ENCODE measurements around the gene ABCC10. TPM values are rescaled to one million over a fixed set of nuclear protein-coding genes. Genes with fewer than 3 reads are reported as not detected.

Gene ABCC10
- polyA plus RNA-seq, 3 donors = 7.6 to 32.8 (median 10.2) TPM

- no peaks in the 10 kb centered on the region for H3K27me3 ChIP-seq (ENCODE audit: control insufficient read depth in 2 of 2, insufficient read depth in 2 of 2, low read length in 2 of 2)
- DNase-seq = no peak
- WGBS (ENCODE audit: insufficient coverage) = 100% methylated on average over 3 of the region's 5 CpGs
- no peak overlapping the region for H3K4me3 ChIP-seq (replicated peaks in 1 of 3; ENCODE audit: low read depth in 2 of 3, low read length in 3 of 3)
- no peak for TF ChIP-seq CTCF (IDR thresholded peaks at IDR 0.05)
- no peaks in the 10 kb centered on the region for H3K9me3 ChIP-seq (replicated peaks in 1 of 2; ENCODE audit: control insufficient read depth in 1 of 2, insufficient read depth in 1 of 2, low read length in 2 of 2)
- Mint-ChIP-seq H3K4me3 (no peak overlapping the region), H3K27me3 (ENCODE audit: low read depth in 3 of 3) (peaks cover 0 to 2% (median 0%) of the 10 kb centered on the region in 3 donors), H3K4me1 (peaks cover 3% of the 10 kb centered on the region), H3K36me3 (peaks cover 50 to 87% of the 10 kb centered on the region in 2 donors), H3K9me3 (no peaks in the 10 kb centered on the region), H3K27ac (peak overlapping the region in 3 of 7 donors; percentile 5 to 63 (median 32))
- intact Hi-C loops (cut with micrococcal nuclease) = no loop called here
- no peak overlapping the region for H2AFZ ChIP-seq (ENCODE audit: insufficient read depth, low read depth, low read length, poor library complexity, severe bottlenecking)
- peaks cover 13% of the 10 kb centered on the region for H4K20me1 ChIP-seq (ENCODE audit: insufficient read depth, low read length)
- H3K27ac ChIP-seq (ENCODE audit: low read depth in 1 of 2, low read length in 2 of 2) = no peak overlapping the region
- H3K4me1 ChIP-seq (ENCODE audit: control insufficient read depth in 1 of 2, insufficient read depth in 2 of 2, low read length in 2 of 2) = no peaks in the 10 kb centered on the region
- H3K36me3 ChIP-seq (replicated peaks in 1 of 2; ENCODE audit: control insufficient read depth in 1 of 2, insufficient read depth in 2 of 2, low read length in 2 of 2) = peaks cover 67 to 97% of the 10 kb centered on the region in 2 donors
- H3K79me2 ChIP-seq (ENCODE audit: insufficient read depth, low read length) = no peaks in the 10 kb centered on the region
- H3K9ac ChIP-seq (ENCODE audit: insufficient read depth, low read length, poor library complexity, severe bottlenecking) = no peak overlapping the region
- H3K4me2 ChIP-seq (replicated peaks; ENCODE audit: extremely low read depth, low read length, poor library complexity, severe bottlenecking) = no peak overlapping the region
These were observed 9.4 kb downstream of the ABCC10 start for GRCh38 chr6:43436577-43437282.

- Mint-ChIP-seq H3K27me3 (ENCODE audit: low read depth in 3 of 3) (peaks cover 0 to 2% (median 0%) of the 10 kb centered on the region in 3 donors), H3K4me1 (peaks cover 3% of the 10 kb centered on the region), H3K27ac (peak overlapping the region in 2 of 7 donors; percentile 31 to 42), H3K4me3 (no peak overlapping the region), H3K36me3 (peaks cover 50 to 87% of the 10 kb centered on the region in 2 donors), H3K9me3 (no peaks in the 10 kb centered on the region)
- intact Hi-C loops (cut with micrococcal nuclease) = no loop called here
- Histone ChIP-seq H4K20me1 (ENCODE audit: insufficient read depth, low read length) (peaks cover 12% of the 10 kb centered on the region), H3K27ac (ENCODE audit: low read depth in 1 of 2, low read length in 2 of 2) (no peak overlapping the region), H3K4me2 (replicated peaks; ENCODE audit: extremely low read depth, low read length, poor library complexity, severe bottlenecking) (no peak overlapping the region), H3K79me2 (ENCODE audit: insufficient read depth, low read length) (no peaks in the 10 kb centered on the region), H3K4me3 (replicated peaks in 1 of 3; ENCODE audit: low read depth in 2 of 3, low read length in 3 of 3) (no peak overlapping the region), H2AFZ (ENCODE audit: insufficient read depth, low read depth, low read length, poor library complexity, severe bottlenecking) (no peak overlapping the region), H3K9ac (ENCODE audit: insufficient read depth, low read length, poor library complexity, severe bottlenecking) (no peak overlapping the region), H3K36me3 (replicated peaks in 1 of 2; ENCODE audit: control insufficient read depth in 1 of 2, insufficient read depth in 2 of 2, low read length in 2 of 2) (peaks cover 64 to 97% of the 10 kb centered on the region in 2 donors), H3K4me1 (ENCODE audit: control insufficient read depth in 1 of 2, insufficient read depth in 2 of 2, low read length in 2 of 2) (no peaks in the 10 kb centered on the region), H3K9me3 (replicated peaks in 1 of 2; ENCODE audit: control insufficient read depth in 1 of 2, insufficient read depth in 1 of 2, low read length in 2 of 2) (no peaks in the 10 kb centered on the region), H3K27me3 (ENCODE audit: control insufficient read depth in 2 of 2, insufficient read depth in 2 of 2, low read length in 2 of 2) (no peaks in the 10 kb centered on the region)
- DNase-seq = no peak
- TF ChIP-seq CTCF (IDR thresholded peaks at IDR 0.05) = no peak
- WGBS (ENCODE audit: insufficient coverage) = no CpG with 5 or more reads among the region's 4 CpGs
These were observed 10.4 kb downstream of the ABCC10 start for GRCh38 chr6:43437700-43438099.
